ENCODE measurements around the gene MYL9. TPM values are rescaled to one million over a fixed set of nuclear protein-coding genes. Genes with fewer than 3 reads are reported as not detected.

The MYL9 gene
- total and polyA plus RNA-seq, 10 of the 15 experiments (the other 5 are each of a cell fraction or from before 2014, with no cell fraction given), result 0.28 to 1.7 (median 0.63) TPM; not detected in 3

GRCh38 chr20:36544134-36545018 lies 3.1 kb downstream of the MYL9 start:
- Histone ChIP-seq H4K20me1 (ENCODE audit: control insufficient read depth, insufficient read depth) (no peaks in the 10 kb centered on the region), H3K9me3 (replicated peaks; ENCODE audit: control insufficient read depth, insufficient read depth, low read length) (no peaks in the 10 kb centered on the region), H3K4me3 (no peak overlapping the region), H2AFZ (ENCODE audit: control insufficient read depth, low read depth, low read length) (no peak overlapping the region), H3K27me3 (replicated peaks in 1 of 2; ENCODE audit: control insufficient read depth in 2 of 2, insufficient read depth in 2 of 2, low read length in 1 of 2) (no peaks in the 10 kb centered on the region), H3K27ac (ENCODE audit: control insufficient read depth, insufficient read depth) (no peak overlapping the region), H3K4me1 (ENCODE audit: control insufficient read depth, insufficient read depth, low read length) (no peaks in the 10 kb centered on the region; the same call in 1 of the 2 replicates), H3K9ac (ENCODE audit: control insufficient read depth, insufficient read depth, low read length) (no peak overlapping the region), H3K36me3 (ENCODE audit: control insufficient read depth in 2 of 2, insufficient read depth in 2 of 2, low read length in 1 of 2) (no peaks in the 10 kb centered on the region), H3K79me2 (ENCODE audit: control insufficient read depth, insufficient read depth, low read length) (no peaks in the 10 kb centered on the region; the same call in 1 of the 2 replicates), H3K4me2 (ENCODE audit: control insufficient read depth, insufficient read depth) (no peak overlapping the region)
- ATAC-seq, result no peak
- no peak for FAIRE-seq
- ChIA-PET SMC1A (ENCODE audit: uncharacterized antibody, unreplicated experiment) (no interaction called here), RAD21 (ENCODE audit: unreplicated experiment) (no interaction called here), POLR2A (no interaction called here), CTCF (interaction anchor here (0.6 kb wide), 1 partner anchor 88 kb away, joined by 3 read pairs; no protein-coding TSS in a partner anchor)
- in situ Hi-C loops (cut with MboI), result no loop called here
- DNase-seq (ENCODE audit: low read depth, low spot score), result no peak
- no TSS peak for BruUV-seq (replicated peaks)
- no peak for TF ChIP-seq ZNF592 (IDR thresholded peaks at IDR 0.05)
- 70% methylated on average over 15 of the region's 15 CpGs for WGBS (ENCODE audit: insufficient coverage, insufficient replicate concordance, low lambda C conversion rate, missing lambda C conversion rate)
- intact Hi-C loops (cut with micrococcal nuclease; ENCODE audit: unreplicated experiment), result no loop called here

All from GM12878 (cell line).